Choroid plexus epithelial cell (primary cell): ENCODE results near the gene FAM13A.

Experiments used
- DNase-seq: peaks from one replicate; pipeline ENCODE4 v3.0.0-alpha.2; 2010; ENCODE audit warnings: low read depth
- H3K4me3 ChIP-seq: 2 replicates; pipeline ENCODE4 v1.5.1; 2011; ENCODE audit warnings: low read depth, mild to moderate bottlenecking, control low read depth, low read length, moderate library complexity
- CTCF ChIP-seq: conservative IDR thresholded peaks from 2 replicates; pipeline ENCODE4 v1.5.1; 2011; ENCODE audit warnings: low read depth, mild to moderate bottlenecking, control low read depth, inconsistent platforms, low read length, moderate library complexity

The FAM13A gene

GRCh38 chr4:88780389-88780788, 276.6 kb downstream of the FAM13A start:
- H3K4me3 ChIP-seq, result no peak overlapping the region
- no peak for TF ChIP-seq CTCF
- DNase-seq, result no peak

GRCh38 chr4:88779431-88779830, 277.6 kb downstream of the FAM13A start:
- H3K4me3 ChIP-seq, result no peak overlapping the region
- DNase-seq, result peak; percentile 64
- TF ChIP-seq CTCF, result no peak

GRCh38 chr4:88775529-88775928, 281.5 kb downstream of the FAM13A start:
- DNase-seq, result no peak
- TF ChIP-seq CTCF, result no peak
- H3K4me3 ChIP-seq, result no peak overlapping the region

- no peak for DNase-seq
- no peak for TF ChIP-seq CTCF
These were observed 282.0 kb downstream of the FAM13A start for GRCh38 chr4:88775026-88775425.

GRCh38 chr4:88771883-88772450, 285.0 kb downstream of the FAM13A start:
- TF ChIP-seq CTCF, result no peak
- no peak for DNase-seq
- no peak overlapping the region for H3K4me3 ChIP-seq

More at GRCh38 chr4:88775026-88775425, 282.0 kb downstream of the FAM13A start:
- H3K4me3 ChIP-seq, result no peak overlapping the region

GRCh38 chr4:88765729-88766128, 291.3 kb downstream of the FAM13A start:
- no peak overlapping the region for H3K4me3 ChIP-seq
- peak; percentile 76 for DNase-seq
- TF ChIP-seq CTCF, result no peak

GRCh38 chr4:88763075-88763474, 293.9 kb downstream of the FAM13A start:
- TF ChIP-seq CTCF, result no peak
- no peak overlapping the region for H3K4me3 ChIP-seq
- no peak for DNase-seq
